Endothelial cell of umbilical vein (primary cell): ENCODE results near the gene R3HDM2. TPM values are rescaled to one million over a fixed set of nuclear protein-coding genes. Genes with fewer than 3 reads are reported as not detected.

Source experiments
- BruUV-seq: library from RNA; stranded (reverse); fragments of 400-500 nt; replicated peaks from 2 replicates; lab custom pipeline; 2021; lab: Mats Ljungman, UMichigan
- CTCF ChIA-PET: fragments of 300-600, 350-600 bp; sonication (Branson Sonifier 250); formaldehyde crosslinking; loops from one replicate; lab custom pipeline; 2021; ENCODE audit warnings: antibody characterized with exemption, inconsistent platforms; lab: Charles Lee
- POLR2A ChIA-PET: fragments of 300-600, 350-600 bp; sonication (Branson Sonifier 250); formaldehyde crosslinking; loops from one replicate; lab custom pipeline; 2021; ENCODE audit warnings: antibody characterized with exemption, inconsistent platforms; lab: Charles Lee
- DNase-seq: peaks from one replicate; pipeline ENCODE4 v3.0.0-alpha.2; 2011; ENCODE audit warnings: low read depth, low spot score
- FAIRE-seq: peaks from 2 replicates; lab custom pipeline; 2011; peaks lifted over from hg19 to GRCh38; lab: Jason Lieb, UNC
- H2AFZ ChIP-seq: 2 replicates; pipeline ENCODE4 v1.6.0; 2012; ENCODE audit warnings: low read depth, low read length, control low read depth, inconsistent platforms
- H3K27ac ChIP-seq: 2 replicates; pipeline ENCODE4 v1.5.1; 2011; ENCODE audit warnings: low read depth, mild to moderate bottlenecking, control low read depth, low read length, moderate library complexity; ENCODE audit not compliant: insufficient read depth
- H3K27me3 ChIP-seq, 2 experiments: 2 replicates each; pipeline versions ENCODE4 v1.6.0 to v1.6.1; 2011; ENCODE audit warnings: low read length in 2 of 2, mixed read lengths in 1 of 2; ENCODE audit not compliant: control insufficient read depth in 2 of 2, insufficient read depth in 2 of 2
- H3K36me3 ChIP-seq, 2 experiments: 2 replicates in 1 of 2; 3 replicates in 1 of 2; pipeline ENCODE4 v1.5.1; 2011; ENCODE audit warnings: low read length in 2 of 2, mild to moderate bottlenecking in 1 of 2, moderate library complexity in 1 of 2; ENCODE audit not compliant: control insufficient read depth in 2 of 2, insufficient read depth in 2 of 2; ENCODE audit errors: extremely low read depth in 1 of 2
- H3K4me1 ChIP-seq: 3 replicates; pipeline ENCODE4 v1.5.1; 2011; ENCODE audit warnings: mild to moderate bottlenecking, low read length; ENCODE audit not compliant: control insufficient read depth, insufficient read depth; ENCODE audit errors: extremely low read depth
- H3K4me2 ChIP-seq: 2 replicates; pipeline ENCODE4 v1.6.1; 2011; ENCODE audit warnings: low read length, control low read depth, mixed read lengths; ENCODE audit not compliant: insufficient read depth
- H3K4me3 ChIP-seq, 3 experiments: fragments of 200-600 bp in 1 of 3; sonication (generic), shearing (Covaris generic) in 1 of 3; replicated peaks in 1 of 3; 2 replicates each; pipeline ENCODE4 v1.5.1; 2011 to 2016; ENCODE audit warnings: control low read depth in 3 of 3, low read length in 3 of 3, mild to moderate bottlenecking in 2 of 3, inconsistent platforms in 1 of 3, low read depth in 1 of 3, moderate library complexity in 1 of 3; ENCODE audit not compliant: insufficient read depth in 1 of 3
- H3K79me2 ChIP-seq: 2 replicates; pipeline ENCODE4 v1.6.0; 2012; ENCODE audit warnings: low read length, inconsistent platforms; ENCODE audit not compliant: control insufficient read depth, insufficient read depth
- H3K9ac ChIP-seq: replicated peaks from 2 replicates; pipeline ENCODE3; 2011; ENCODE audit warnings: low read length, control low read depth; ENCODE audit not compliant: insufficient read depth; ENCODE audit errors: extremely low read depth
- H3K9me1 ChIP-seq: replicated peaks from 3 replicates; pipeline ENCODE4 v1.6.0; 2011; ENCODE audit warnings: mild to moderate bottlenecking, low read length; ENCODE audit not compliant: control insufficient read depth, insufficient read depth; ENCODE audit errors: extremely low read depth
- H3K9me3 ChIP-seq: replicated peaks from 2 replicates; pipeline ENCODE4 v1.5.1; 2012; ENCODE audit warnings: low read length, inconsistent platforms; ENCODE audit not compliant: control insufficient read depth, insufficient read depth
- H4K20me1 ChIP-seq: replicated peaks from 2 replicates; pipeline ENCODE3; 2011; ENCODE audit warnings: mild to moderate bottlenecking, low read length; ENCODE audit not compliant: control insufficient read depth, insufficient read depth; ENCODE audit errors: extremely low read depth
- EZH2 ChIP-seq: IDR thresholded peaks from 2 replicates; pipeline ENCODE4 v1.6.1; 2012; ENCODE audit warnings: borderline replicate concordance, low read depth, mild to moderate bottlenecking, moderate library complexity, low read length, inconsistent platforms; ENCODE audit not compliant: severe bottlenecking
- FOS ChIP-seq: IDR thresholded peaks from 2 replicates; pipeline ENCODE4 v1.6.1; 2011; ENCODE audit warnings: mild to moderate bottlenecking, low read length, moderate library complexity, borderline replicate concordance; ENCODE audit not compliant: insufficient read depth
- JUN ChIP-seq: IDR thresholded peaks from 2 replicates; pipeline ENCODE4 v1.6.1; 2011; ENCODE audit warnings: borderline replicate concordance, low read depth; ENCODE audit not compliant: insufficient read length, insufficient read depth
- MYC ChIP-seq: IDR thresholded peaks from one replicate; pipeline ENCODE4 v1.6.1; 2011; ENCODE audit warnings: mild to moderate bottlenecking, low read depth, low read length
- POLR2AphosphoS5 ChIP-seq: IDR thresholded peaks from 2 replicates; pipeline ENCODE4 v1.6.1; 2012; ENCODE audit warnings: low read depth, mild to moderate bottlenecking, control low read depth, low read length, moderate library complexity; ENCODE audit not compliant: insufficient read depth
- dilution Hi-C: fragments of 300-500 bp; cut with MboI; formaldehyde crosslinking; loops from one replicate; pipeline ENCODE4 v1.15.0; 2019; ENCODE audit warnings: low sequenced_read_pairs; ENCODE audit not compliant: extremely low pct_ligation_motif_present
- intact Hi-C: fragments of 100-400 bp; cut with micrococcal nuclease; formaldehyde crosslinking; loops from one replicate; pipeline ENCODE4 v1.10.0; 2022
- polyA plus RNA-seq, 4 experiments: library from polyadenylated mRNA; depleted of rRNA in 3 of 4; stranded (reverse) in 3 of 4; unstranded in 1 of 4; fragments of >200 nt; gene quantifications; 2 replicates each; pipeline versions ENCODE4 v1.2.1 to v1.2.3, GENCODE V29; 2011 to 2012; ENCODE audit warnings: missing spikeins in 1 of 4
- total RNA-seq: library from RNA; stranded (reverse); gene quantifications from 2 replicates; pipeline ENCODE4 v1.2.3, GENCODE V29; 2021

Gene R3HDM2
- total and polyA plus RNA-seq, 2 donors (not counting 3 experiments of a cell fraction or from before 2014, with no cell fraction given), result 26.1 to 31.3 TPM

DNA sequence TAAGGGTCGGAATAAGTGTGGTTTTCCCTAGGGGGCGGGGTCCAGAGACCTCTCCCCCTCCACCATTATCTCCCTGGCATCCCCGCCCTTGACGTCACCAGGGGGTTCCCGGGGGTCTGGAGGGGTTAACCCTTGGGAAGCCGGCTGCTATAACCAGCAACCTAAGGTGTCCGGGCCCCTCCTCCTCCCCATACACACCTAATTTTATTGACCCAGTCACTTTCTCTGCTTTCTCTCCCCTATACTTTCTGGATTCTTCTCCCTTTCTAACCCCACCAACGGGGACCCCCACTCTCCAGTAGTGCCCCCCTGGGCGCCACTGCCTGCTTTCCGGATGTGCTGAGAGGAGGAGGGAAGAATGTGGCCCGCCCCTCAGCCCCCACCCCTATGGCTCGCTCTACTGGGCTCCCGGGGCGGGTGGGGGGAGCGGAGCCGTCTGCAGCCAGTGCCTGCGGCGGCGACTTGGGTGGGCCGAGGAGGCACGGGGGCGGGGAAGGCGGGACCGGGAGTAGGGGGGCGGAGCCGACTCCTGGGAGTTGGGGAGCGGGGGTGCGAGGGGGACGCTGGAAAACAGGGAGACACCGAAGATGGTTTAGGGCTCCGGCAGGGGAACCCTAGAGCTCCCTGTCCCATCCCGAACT lies 30.6 kb upstream of the R3HDM2 start:
- peak overlapping the region; percentile 46 for H3K9ac ChIP-seq
- peaks cover 5 to 10% of the 10 kb centered on the region in 2 experiments for H3K27me3 ChIP-seq
- ChIA-PET CTCF (interaction anchor here (1.0 kb wide), 1 partner anchor 171 kb away, joined by 3 read pairs; the partner anchor contains the start of gene B4GALNT1), POLR2A (no interaction called here)
- FAIRE-seq, result no peak
- no peak overlapping the region for H3K27ac ChIP-seq
- H3K4me2 ChIP-seq, result peak overlapping the region; percentile 60
- peak overlapping the region; percentile 71 for H2AFZ ChIP-seq
- H4K20me1 ChIP-seq, result no peaks in the 10 kb centered on the region
- no peaks in the 10 kb centered on the region for H3K9me1 ChIP-seq
- peaks cover 14% of the 10 kb centered on the region for H3K4me1 ChIP-seq
- H3K9me3 ChIP-seq, result no peaks in the 10 kb centered on the region
- intact Hi-C loops, result no loop called here
- H3K79me2 ChIP-seq, result no peaks in the 10 kb centered on the region
- BruUV-seq, result no TSS peak
- TF ChIP-seq MYC (no peak), EZH2 (peak; percentile 46)
- no peaks in the 10 kb centered on the region for H3K36me3 ChIP-seq
- dilution Hi-C loops, result no loop called here
- peak; percentile 28 for DNase-seq
- H3K4me3 ChIP-seq, result peak overlapping the region; percentile 47 to 60 (median 47)

DNA sequence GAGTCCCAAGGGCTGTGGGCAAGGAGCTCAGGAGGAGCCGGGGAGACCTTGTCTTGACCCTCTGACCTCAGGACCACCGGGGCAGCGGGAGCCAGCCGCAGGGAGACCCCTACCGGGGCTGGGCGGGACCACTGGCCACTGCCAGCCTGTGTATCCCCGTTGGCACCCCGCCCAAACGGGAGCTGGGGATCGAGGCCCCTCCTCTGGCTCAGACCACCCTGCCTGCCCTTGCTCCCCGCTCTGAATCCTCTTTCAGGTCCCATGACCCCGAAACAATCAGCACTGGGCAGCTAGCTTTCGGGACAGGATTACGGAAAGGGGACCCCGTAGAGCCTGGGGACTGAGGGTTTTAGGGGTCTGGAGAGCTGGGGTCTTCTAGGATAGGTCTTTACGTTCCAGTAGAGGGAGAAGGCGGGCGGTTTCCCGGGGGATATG lies 30.0 kb upstream of the R3HDM2 start:
- dilution Hi-C loops, result no loop called here
- H3K4me2 ChIP-seq, result no peak overlapping the region
- no peaks in the 10 kb centered on the region for H4K20me1 ChIP-seq
- intact Hi-C loops, result no loop called here
- no TSS peak for BruUV-seq
- FAIRE-seq, result no peak
- no peak overlapping the region for H3K9ac ChIP-seq
- peaks cover 5 to 10% of the 10 kb centered on the region in 2 experiments for H3K27me3 ChIP-seq
- ChIA-PET CTCF (no interaction called here), POLR2A (interaction anchor here (0.6 kb wide), 1 partner anchor 147 kb away, joined by 4 read pairs; no protein-coding TSS in a partner anchor)
- no peak for DNase-seq
- no peak for TF ChIP-seq POLR2AphosphoS5
- TF ChIP-seq FOS, result no peak
- no peak for TF ChIP-seq JUN
- no peaks in the 10 kb centered on the region for H3K36me3 ChIP-seq
- no peak overlapping the region for H3K27ac ChIP-seq
- H2AFZ ChIP-seq, result no peak overlapping the region
- H3K4me3 ChIP-seq, result no peak overlapping the region
- H3K9me3 ChIP-seq, result no peaks in the 10 kb centered on the region
- H3K4me1 ChIP-seq, result peaks cover 14% of the 10 kb centered on the region
- H3K9me1 ChIP-seq, result no peaks in the 10 kb centered on the region
- no peaks in the 10 kb centered on the region for H3K79me2 ChIP-seq
